Astrocyte of the cerebellum (primary cell): Measurements from ENCODE around the gene KCNK5.

Experiments
- DNase-seq: peaks from one replicate; pipeline ENCODE4 v3.0.0-alpha.2; 2011; ENCODE audit warnings: low read depth
- H3K4me3 ChIP-seq: 2 replicates; pipeline ENCODE4 v1.5.1; 2011; ENCODE audit warnings: mild to moderate bottlenecking, low read depth, low read length, moderate library complexity
- in situ Hi-C: cut with HindIII; loops from 2 replicates; pipeline ENCODE4 v1.10.0; 2017; ENCODE audit warnings: low sequenced_read_pairs
- TF ChIP-seq, protein P1 (sequence below): IDR thresholded peaks from 2 replicates; pipeline ENCODE4 v1.5.1; 2012; ENCODE audit warnings: low read length, low read depth, moderate library complexity, mild to moderate bottlenecking; ENCODE audit errors: missing control alignments

KCNK5 gene

GRCh38 chr6:39214846-39215639, 14.2 kb downstream of the KCNK5 start:
- H3K4me3 ChIP-seq, result no peak overlapping the region
- no peak for DNase-seq
- in situ Hi-C loops, result no loop called here
- TF ChIP-seq, protein P1, sequence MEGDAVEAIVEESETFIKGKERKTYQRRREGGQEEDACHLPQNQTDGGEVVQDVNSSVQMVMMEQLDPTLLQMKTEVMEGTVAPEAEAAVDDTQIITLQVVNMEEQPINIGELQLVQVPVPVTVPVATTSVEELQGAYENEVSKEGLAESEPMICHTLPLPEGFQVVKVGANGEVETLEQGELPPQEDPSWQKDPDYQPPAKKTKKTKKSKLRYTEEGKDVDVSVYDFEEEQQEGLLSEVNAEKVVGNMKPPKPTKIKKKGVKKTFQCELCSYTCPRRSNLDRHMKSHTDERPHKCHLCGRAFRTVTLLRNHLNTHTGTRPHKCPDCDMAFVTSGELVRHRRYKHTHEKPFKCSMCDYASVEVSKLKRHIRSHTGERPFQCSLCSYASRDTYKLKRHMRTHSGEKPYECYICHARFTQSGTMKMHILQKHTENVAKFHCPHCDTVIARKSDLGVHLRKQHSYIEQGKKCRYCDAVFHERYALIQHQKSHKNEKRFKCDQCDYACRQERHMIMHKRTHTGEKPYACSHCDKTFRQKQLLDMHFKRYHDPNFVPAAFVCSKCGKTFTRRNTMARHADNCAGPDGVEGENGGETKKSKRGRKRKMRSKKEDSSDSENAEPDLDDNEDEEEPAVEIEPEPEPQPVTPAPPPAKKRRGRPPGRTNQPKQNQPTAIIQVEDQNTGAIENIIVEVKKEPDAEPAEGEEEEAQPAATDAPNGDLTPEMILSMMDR, result no peak

GRCh38 chr6:39214120-39214813, 15.0 kb downstream of the KCNK5 start:
- TF ChIP-seq, protein P1, result no peak
- in situ Hi-C loops, result no loop called here
- no peak overlapping the region for H3K4me3 ChIP-seq
- DNase-seq, result no peak

DNA sequence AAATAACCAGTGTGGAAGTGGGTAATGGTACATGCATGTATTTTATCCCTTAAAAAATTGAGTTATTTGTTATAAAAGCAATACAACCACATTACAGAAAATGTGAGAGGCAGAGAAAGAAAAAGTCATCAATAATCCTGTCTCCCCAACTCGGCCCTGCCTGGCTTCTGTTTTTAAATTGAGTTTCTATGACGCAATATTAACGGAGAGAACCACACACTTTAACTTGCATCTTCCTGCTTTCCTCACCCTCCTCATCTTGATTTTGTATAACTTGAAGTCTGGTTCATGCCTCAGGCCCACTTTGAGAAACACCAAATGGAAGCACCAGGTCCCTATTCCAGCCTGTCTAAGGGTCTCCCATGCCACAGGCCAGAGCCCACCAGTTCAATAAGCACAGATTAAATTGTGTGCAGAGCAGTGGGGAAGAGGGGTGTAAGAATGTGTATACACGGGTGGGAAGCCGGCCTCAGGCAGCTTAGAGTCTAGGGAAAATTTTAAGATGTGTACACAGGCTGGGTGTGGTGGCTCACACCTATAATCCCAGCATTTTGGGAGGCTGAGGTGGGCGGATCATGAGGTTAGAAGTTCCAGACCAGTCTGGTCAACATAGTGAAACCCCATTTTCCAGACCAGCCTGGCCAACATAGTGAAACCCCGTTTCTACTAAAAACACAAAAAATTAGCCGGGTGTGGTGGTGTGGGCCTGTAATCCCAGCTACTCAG, 15.9 kb downstream of the KCNK5 start:
- H3K4me3 ChIP-seq, result no peak overlapping the region
- no peak for DNase-seq
- TF ChIP-seq, protein P1, result no peak
- in situ Hi-C loops, result no loop called here

DNA sequence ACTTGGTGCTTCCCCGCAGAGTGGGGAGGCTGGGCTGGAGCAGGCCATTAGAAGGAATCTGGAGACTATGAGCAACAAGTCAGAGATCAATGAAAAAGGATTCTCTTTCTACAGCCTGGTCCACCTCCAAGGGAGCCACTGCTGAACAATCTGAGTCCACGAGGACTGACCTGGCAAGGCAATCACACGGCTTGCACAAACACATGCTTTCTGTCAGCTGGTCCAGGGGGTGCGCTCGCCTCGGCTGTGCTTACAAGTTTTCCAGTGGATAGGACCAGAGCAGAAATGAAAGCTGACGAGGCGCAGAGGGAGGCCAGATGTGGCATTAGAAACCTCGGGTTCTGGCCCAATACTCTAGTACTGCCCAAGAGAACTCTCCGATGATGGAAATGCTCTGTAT, 18.1 kb downstream of the KCNK5 start:
- TF ChIP-seq, protein P1, result no peak
- in situ Hi-C loops, result no loop called here
- no peak overlapping the region for H3K4me3 ChIP-seq
- DNase-seq, result no peak

GRCh38 chr6:39210450-39210849, 18.8 kb downstream of the KCNK5 start:
- no peak for DNase-seq
- in situ Hi-C loops, result no loop called here
- TF ChIP-seq, protein P1, result no peak
- H3K4me3 ChIP-seq, result no peak overlapping the region

GRCh38 chr6:39209911-39210310, 19.4 kb downstream of the KCNK5 start:
- in situ Hi-C loops, result no loop called here
- TF ChIP-seq, protein P1, result no peak
- no peak for DNase-seq
- no peak overlapping the region for H3K4me3 ChIP-seq
